CD4-positive, alpha-beta T cell treated with Interleukin-15 for 4 hours (primary cell): ENCODE measurements around the gene TGFB2.
"Not testable (repeated sequence)": the region's sequence is repeated elsewhere in the genome, so short reads cannot be mapped to it uniquely, and the experiment has no call there.

Experiments used
- DNase-seq: peaks from one replicate; pipeline ENCODE4 v3.0.0-alpha.2; 2020; ENCODE audit warnings: low spot score

TGFB2 gene

DNA sequence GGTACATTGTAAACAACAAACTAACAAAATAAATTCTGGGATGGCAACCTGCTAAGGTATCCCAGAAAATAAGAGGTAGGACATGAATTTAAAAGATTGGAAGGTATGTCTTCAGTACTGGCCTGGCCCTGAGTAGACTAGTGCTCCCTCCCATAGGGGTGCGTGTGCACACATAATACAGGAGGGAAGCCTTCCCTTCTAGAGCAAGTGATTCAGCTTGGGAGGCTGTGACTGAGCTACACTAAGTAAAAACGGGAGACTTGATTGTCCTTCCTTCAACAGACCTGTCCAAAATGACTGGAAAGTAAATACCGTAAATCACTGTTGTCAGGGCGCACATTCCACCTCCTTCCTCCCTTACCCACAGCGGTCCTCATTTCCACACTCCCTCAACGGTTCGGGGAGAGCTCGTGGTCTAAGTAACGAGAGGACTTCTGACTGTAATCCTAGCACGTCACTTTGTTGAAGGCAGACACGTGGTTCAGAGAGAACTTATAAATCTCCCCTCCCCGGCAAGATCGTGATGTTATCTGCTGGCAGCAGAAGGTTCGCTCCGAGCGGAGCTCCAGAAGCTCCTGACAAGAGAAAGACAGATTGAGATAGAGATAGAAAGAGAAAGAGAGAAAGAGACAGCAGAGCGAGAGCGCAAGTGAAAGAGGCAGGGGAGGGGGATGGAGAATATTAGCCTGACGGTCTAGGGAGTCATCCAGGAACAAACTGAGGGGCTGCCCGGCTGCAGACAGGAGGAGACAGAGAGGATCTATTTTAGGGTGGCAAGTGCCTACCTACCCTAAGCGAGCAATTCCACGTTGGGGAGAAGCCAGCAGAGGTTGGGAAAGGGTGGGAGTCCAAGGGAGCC lies at the start of gene TGFB2:
TSS of gene TGFB2 (plus strand) at position 523 of the 859 bp plus-strand sequence. CDS start 1,366 bp downstream, outside the sequence.
- DNase-seq: no peak

GRCh38 chr1:218296162-218296561 lies 49.0 kb upstream of the TGFB2 start:
- no peak for DNase-seq

- no peak for DNase-seq
Observed at GRCh38 chr1:218297461-218297860, 47.7 kb upstream of the TGFB2 start.

GRCh38 chr1:218297867-218298266 lies 47.3 kb upstream of the TGFB2 start:
- no peak for DNase-seq

DNA sequence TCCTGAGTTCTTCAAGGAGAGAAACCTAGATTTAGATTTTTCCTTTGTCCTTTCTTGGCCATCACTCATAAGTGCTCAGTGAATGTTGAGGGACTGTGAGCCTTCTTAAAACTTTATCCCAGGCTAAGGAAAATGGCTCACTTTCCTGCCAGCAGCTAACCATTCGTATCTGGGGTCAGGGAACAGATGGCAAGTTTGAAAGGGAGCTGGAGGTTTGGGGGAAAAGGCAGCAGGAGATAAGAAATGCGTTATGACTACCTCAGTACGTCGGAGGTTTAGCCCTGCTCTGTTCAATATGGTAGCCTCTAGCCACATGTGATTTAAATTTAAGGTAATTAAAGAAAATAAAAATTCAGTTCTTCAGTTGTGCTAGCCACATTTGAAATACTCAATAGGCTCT lies 46.7 kb upstream of the TGFB2 start:
- DNase-seq: no peak

DNA sequence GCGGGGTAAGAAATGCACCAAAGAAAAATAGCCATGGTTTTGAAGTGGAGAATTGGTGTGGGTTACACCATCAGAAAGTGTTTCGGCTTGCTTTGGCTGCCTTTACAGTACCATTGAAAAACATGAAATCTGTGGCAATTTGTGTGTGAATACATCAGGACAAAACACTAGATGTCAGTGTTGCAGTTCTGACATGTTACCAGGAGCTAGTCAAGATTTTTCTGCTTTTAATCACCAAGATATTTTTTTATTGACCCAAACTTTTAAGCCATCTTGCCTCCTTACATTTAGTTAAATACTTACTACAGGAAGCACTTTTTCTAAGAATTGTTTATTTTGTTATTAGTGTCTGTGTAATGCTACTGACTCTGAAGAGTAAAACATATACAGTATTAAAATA lies 45.7 kb upstream of the TGFB2 start:
- no peak for DNase-seq

GRCh38 chr1:218301217-218301616 lies 43.9 kb upstream of the TGFB2 start:
- DNase-seq: no peak

- no peak for DNase-seq
Observed at GRCh38 chr1:218302155-218302554, 43.0 kb upstream of the TGFB2 start.

- no peak for DNase-seq
Observed at GRCh38 chr1:218303176-218303879, 41.8 kb upstream of the TGFB2 start.

- DNase-seq: no peak
Observed at GRCh38 chr1:218304281-218305039, 40.7 kb upstream of the TGFB2 start.

- DNase-seq: no peak
Observed at GRCh38 chr1:218305472-218306064, 39.6 kb upstream of the TGFB2 start.

GRCh38 chr1:218312509-218312908 lies 32.6 kb upstream of the TGFB2 start:
- no peak for DNase-seq

- no peak for DNase-seq
Observed at GRCh38 chr1:218314316-218314715, 30.8 kb upstream of the TGFB2 start.

DNA sequence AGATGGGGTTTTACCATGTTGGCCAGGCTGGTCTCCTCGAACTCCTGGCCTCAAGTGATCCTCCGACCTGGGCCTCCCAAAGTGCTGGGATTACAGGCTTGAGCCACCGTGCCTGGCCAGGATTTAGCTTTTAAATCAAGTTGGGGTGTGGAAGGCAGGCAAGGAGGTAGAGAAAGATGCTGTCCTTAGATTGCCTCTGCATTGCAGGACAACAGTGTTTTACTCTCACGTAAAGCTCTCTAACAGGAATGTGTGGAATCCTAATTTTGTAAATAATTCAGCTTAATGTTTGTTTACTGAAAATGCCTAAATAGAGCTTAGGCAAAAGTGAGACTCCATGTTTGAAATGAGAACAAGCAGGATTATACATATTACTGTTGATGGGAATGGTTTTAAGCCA lies 29.5 kb upstream of the TGFB2 start:
- no peak for DNase-seq

- DNase-seq: no peak
Observed at GRCh38 chr1:218317061-218317460, 28.1 kb upstream of the TGFB2 start.

- DNase-seq: not testable (repeated sequence)
Observed at GRCh38 chr1:218320182-218320581, 25.0 kb upstream of the TGFB2 start.

DNA sequence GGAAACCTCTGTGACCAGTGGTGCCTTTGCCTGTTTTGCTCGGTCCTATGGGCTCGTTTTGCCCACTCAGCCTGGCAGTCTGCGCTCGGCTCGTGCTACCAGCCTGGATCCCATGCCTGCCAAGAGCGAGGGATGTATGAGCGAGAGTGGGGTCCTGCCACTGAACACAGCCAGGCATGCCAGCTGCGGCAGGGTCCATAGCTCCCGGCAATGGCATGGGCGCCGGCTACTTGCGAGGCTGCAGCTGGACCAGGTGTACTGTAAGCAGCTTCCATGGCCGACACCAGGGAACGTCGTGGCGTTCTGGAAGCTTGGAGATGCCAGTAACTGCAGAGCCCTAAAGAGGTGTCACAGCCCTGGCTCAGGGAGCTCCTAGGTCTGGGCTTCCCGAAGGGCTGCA lies 22.4 kb upstream of the TGFB2 start:
- DNase-seq: no peak

GRCh38 chr1:218323568-218324225 lies 21.4 kb upstream of the TGFB2 start:
- no peak for DNase-seq

GRCh38 chr1:218324226-218324580 lies 20.9 kb upstream of the TGFB2 start:
- DNase-seq: no peak

GRCh38 chr1:218328769-218329168 lies 16.4 kb upstream of the TGFB2 start:
- no peak for DNase-seq

- DNase-seq: peak; percentile 38
Observed at GRCh38 chr1:218330043-218330623, 15.0 kb upstream of the TGFB2 start.
